Measurements from ENCODE around the gene PRICKLE3.

DNA sequence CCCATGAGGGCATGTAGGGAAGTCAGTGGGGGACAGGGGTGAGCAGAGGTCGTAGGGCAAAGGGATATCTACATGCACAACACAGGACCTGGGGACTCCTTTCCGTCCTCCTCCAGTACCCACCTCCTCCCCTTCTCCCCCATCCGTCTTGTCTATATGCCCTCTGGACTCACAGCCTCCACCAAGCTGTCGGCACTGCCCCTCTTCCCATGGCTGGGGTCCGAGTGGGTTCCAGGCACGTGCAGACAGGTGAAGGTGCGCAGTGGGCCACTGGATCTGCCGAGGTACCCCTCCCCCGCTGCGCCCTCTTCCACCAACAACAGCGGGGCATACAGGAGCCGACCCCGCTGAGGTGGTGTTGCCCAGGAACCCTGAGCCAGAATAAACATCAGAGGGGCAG is 19.3 kb upstream of the PRICKLE3 start:
- no peak for TF ChIP-seq CTCF (IDR thresholded peaks at IDR 0.05)
- no peak for TF ChIP-seq POLR2AphosphoS5 (IDR thresholded peaks at IDR 0.05; ENCODE audit: insufficient read depth in 1 of 2, low read depth in 1 of 2)
